Measurements from ENCODE around the gene CDKAL1. TPM values are rescaled to one million over a fixed set of nuclear protein-coding genes. Genes with fewer than 3 reads are reported as not detected.
A peak's percentile ranks its signal among the peaks of the same experiment; 100 is the strongest.

CDKAL1 gene
- total RNA-seq, 1 experiment from 2014 or later: 20.6 TPM

GRCh38 chr6:20708367-20709124 is 174.3 kb downstream of the CDKAL1 start:
- H3K4me1 Mint-ChIP-seq: peaks cover 36% of the 10 kb centered on the region
- no peak for DNase-seq (ENCODE audit: low spot score)

GRCh38 chr6:20709451-20709850 is 175.2 kb downstream of the CDKAL1 start:
- Mint-ChIP-seq H3K36me3 (no peaks in the 10 kb centered on the region), H3K27me3 (ENCODE audit: low read depth) (no peaks in the 10 kb centered on the region), H3K4me1 (peaks cover 29% of the 10 kb centered on the region), H3K27ac (no peak overlapping the region), H3K9me3 (no peaks in the 10 kb centered on the region), H3K4me3 (no peak overlapping the region)
- POLR2A ChIA-PET: no interaction called here
- ATAC-seq (no peak), DNase-seq (ENCODE audit: low spot score) (no peak)
- CTCF ChIA-PET: no interaction called here
- no peak for TF ChIP-seq IRF1 (CRISPR knock-in tag; IDR thresholded peaks at IDR 0.05)
- TF ChIP-seq MXD4 (CRISPR knock-in tag; IDR thresholded peaks at IDR 0.05; ENCODE audit: borderline replicate concordance): no peak
- no peak for TF ChIP-seq NFE2L1 (CRISPR knock-in tag; IDR thresholded peaks at IDR 0.05)
- no peak for TF ChIP-seq ZNF232 (CRISPR knock-in tag; IDR thresholded peaks at IDR 0.05)
- TF ChIP-seq SOX15 (CRISPR knock-in tag; IDR thresholded peaks at IDR 0.05): no peak
- no peak for TF ChIP-seq MLX (CRISPR knock-in tag; IDR thresholded peaks at IDR 0.05)
- TF ChIP-seq GABPB1 (CRISPR knock-in tag; IDR thresholded peaks at IDR 0.05): no peak
- no peak for TF ChIP-seq ZNF532 (CRISPR knock-in tag; IDR thresholded peaks at IDR 0.05; ENCODE audit: borderline replicate concordance)
- TF ChIP-seq AR (CRISPR knock-in tag; IDR thresholded peaks at IDR 0.05): no peak
- no peak for TF ChIP-seq TCF7 (CRISPR knock-in tag; IDR thresholded peaks at IDR 0.05; ENCODE audit: low read depth)
- no peak for TF ChIP-seq ESRRA (CRISPR knock-in tag; IDR thresholded peaks at IDR 0.05; ENCODE audit: borderline replicate concordance)
- no peak for TF ChIP-seq ZBTB21 (CRISPR knock-in tag; IDR thresholded peaks at IDR 0.05; ENCODE audit: borderline replicate concordance)

More at GRCh38 chr6:20708367-20709124, 174.3 kb downstream of the CDKAL1 start:
- no peak for ATAC-seq
- POLR2A ChIA-PET: interaction anchor here (0.6 kb wide), 1 partner anchor 102 kb away, joined by 3 read pairs; no protein-coding TSS in a partner anchor
- H3K27ac Mint-ChIP-seq: peak overlapping the region; percentile 54; the same call in 1 of the 2 replicates
- no peak overlapping the region for H3K4me3 Mint-ChIP-seq
- no peaks in the 10 kb centered on the region for H3K36me3 Mint-ChIP-seq
- H3K9me3 Mint-ChIP-seq: no peaks in the 10 kb centered on the region
- TF ChIP-seq JUN (CRISPR knock-in tag; IDR thresholded peaks at IDR 0.05) (no peak), HMGXB4 (CRISPR knock-in tag; IDR thresholded peaks at IDR 0.05) (no peak), CREB1 (CRISPR knock-in tag; IDR thresholded peaks at IDR 0.05) (no peak), HMGA2 (CRISPR knock-in tag; IDR thresholded peaks at IDR 0.05) (no peak), ATF2 (CRISPR knock-in tag; IDR thresholded peaks at IDR 0.05; ENCODE audit: borderline replicate concordance, low read depth) (no peak), SOX15 (CRISPR knock-in tag; IDR thresholded peaks at IDR 0.05) (no peak), IRF1 (CRISPR knock-in tag; IDR thresholded peaks at IDR 0.05) (no peak), MYBL2 (CRISPR knock-in tag; IDR thresholded peaks at IDR 0.05) (no peak), ZNF219 (CRISPR knock-in tag; IDR thresholded peaks at IDR 0.05; ENCODE audit: borderline replicate concordance) (no peak)
- CTCF ChIA-PET: no interaction called here
- H3K27me3 Mint-ChIP-seq (ENCODE audit: low read depth): no peaks in the 10 kb centered on the region
